Measurements from ENCODE around the gene BBS1. TPM values are rescaled to one million over a fixed set of nuclear protein-coding genes. Genes with fewer than 3 reads are reported as not detected.
A peak's percentile ranks its signal among the peaks of the same experiment; 100 is the strongest.
"Not testable (repeated sequence)": the region's sequence is repeated elsewhere in the genome, so short reads cannot be mapped to it uniquely, and the experiment has no call there.

The BBS1 gene
- total RNA-seq, result 19.5 TPM
- long read RNA-seq, transcript BBS1-201 (17 exons, 3,423 nt), result major isoform, 9 of 22 reads
- long read RNA-seq, partial matches to known transcripts, result 6 of 22 reads
- long read RNA-seq, other reads (novel, unspliced or antisense), result 6 of 22 reads

GRCh38 chr11:66510271-66510989 is at the start of gene BBS1:
Gene BBS1, plus strand, starts transcription at chr11:66510635. Its CDS starts 25 bp downstream, at chr11:66510660.
- peak; percentile 92 for DNase-seq (ENCODE audit: low spot score)
- intact Hi-C loops (cut with DNase I), result loop anchor here (2.0 kb wide), 1 partner anchor 30 kb away; the partner anchor contains the start of gene DPP3

- intact Hi-C loops (cut with DNase I), result no loop called here
- no peak for DNase-seq (ENCODE audit: low spot score)
These were observed 48.4 kb upstream of the BBS1 start for GRCh38 chr11:66462010-66462409.

- no peak for DNase-seq (ENCODE audit: low spot score)
- intact Hi-C loops (cut with DNase I), result no loop called here
These were observed 47.5 kb upstream of the BBS1 start for GRCh38 chr11:66462911-66463310.

GRCh38 chr11:66464116-66464515 is 46.3 kb upstream of the BBS1 start:
- DNase-seq (ENCODE audit: low spot score); intact Hi-C loops (cut with DNase I): not testable (repeated sequence)

GRCh38 chr11:66464916-66465315 is 45.5 kb upstream of the BBS1 start:
- intact Hi-C loops (cut with DNase I), result no loop called here
- DNase-seq (ENCODE audit: low spot score), result no peak

- intact Hi-C loops (cut with DNase I), result no loop called here
- no peak for DNase-seq (ENCODE audit: low spot score)
These were observed 44.8 kb upstream of the BBS1 start for GRCh38 chr11:66465373-66466224.

- intact Hi-C loops (cut with DNase I), result no loop called here
These were observed 44.0 kb upstream of the BBS1 start, which contains the start of gene PELI3 for GRCh38 chr11:66466225-66467033. Gene PELI3, plus strand, starts transcription at chr11:66466905. Its CDS starts 1,224 bp downstream, at chr11:66468129.

GRCh38 chr11:66467034-66467659 is 43.3 kb upstream of the BBS1 start:
- intact Hi-C loops (cut with DNase I), result no loop called here
- DNase-seq (ENCODE audit: low spot score), result no peak

More at GRCh38 chr11:66466225-66467033, 44.0 kb upstream of the BBS1 start, which contains the start of gene PELI3:
- peak; percentile 98 for DNase-seq (ENCODE audit: low spot score)

- DNase-seq (ENCODE audit: low spot score), result no peak
- intact Hi-C loops (cut with DNase I), result no loop called here
These were observed 42.7 kb upstream of the BBS1 start for GRCh38 chr11:66467756-66468155.

- intact Hi-C loops (cut with DNase I), result no loop called here
These were observed 41.7 kb upstream of the BBS1 start for GRCh38 chr11:66468691-66469090.

GRCh38 chr11:66469441-66469840 is 41.0 kb upstream of the BBS1 start:
- intact Hi-C loops (cut with DNase I), result no loop called here
- no peak for DNase-seq (ENCODE audit: low spot score)

More at GRCh38 chr11:66468691-66469090, 41.7 kb upstream of the BBS1 start:
- no peak for DNase-seq (ENCODE audit: low spot score)

- intact Hi-C loops (cut with DNase I), result no loop called here
- no peak for DNase-seq (ENCODE audit: low spot score)
These were observed 40.4 kb upstream of the BBS1 start for GRCh38 chr11:66470015-66470414.

- DNase-seq (ENCODE audit: low spot score), result no peak
- intact Hi-C loops (cut with DNase I), result no loop called here
These were observed 39.3 kb upstream of the BBS1 start for GRCh38 chr11:66471142-66471541.

- no peak for DNase-seq (ENCODE audit: low spot score)
- intact Hi-C loops (cut with DNase I), result no loop called here
These were observed 38.4 kb upstream of the BBS1 start for GRCh38 chr11:66472054-66472453.

- intact Hi-C loops (cut with DNase I), result no loop called here
- no peak for DNase-seq (ENCODE audit: low spot score)
These were observed 37.3 kb upstream of the BBS1 start for GRCh38 chr11:66473167-66473566.

- intact Hi-C loops (cut with DNase I), result no loop called here
- DNase-seq (ENCODE audit: low spot score), result no peak
These were observed 36.6 kb upstream of the BBS1 start for GRCh38 chr11:66473608-66474515.

- DNase-seq (ENCODE audit: low spot score), result no peak
- intact Hi-C loops (cut with DNase I), result no loop called here
These were observed 34.9 kb upstream of the BBS1 start for GRCh38 chr11:66475349-66476172.
